Fibroblast of skin of back (primary cell): ENCODE results near the gene FAM3B.
A peak's percentile ranks its signal among the peaks of the same experiment; 100 is the strongest.

Experiments
- DNase-seq: peaks from one replicate; pipeline ENCODE4 v3.0.0-alpha.2; 2013

FAM3B gene

DNA sequence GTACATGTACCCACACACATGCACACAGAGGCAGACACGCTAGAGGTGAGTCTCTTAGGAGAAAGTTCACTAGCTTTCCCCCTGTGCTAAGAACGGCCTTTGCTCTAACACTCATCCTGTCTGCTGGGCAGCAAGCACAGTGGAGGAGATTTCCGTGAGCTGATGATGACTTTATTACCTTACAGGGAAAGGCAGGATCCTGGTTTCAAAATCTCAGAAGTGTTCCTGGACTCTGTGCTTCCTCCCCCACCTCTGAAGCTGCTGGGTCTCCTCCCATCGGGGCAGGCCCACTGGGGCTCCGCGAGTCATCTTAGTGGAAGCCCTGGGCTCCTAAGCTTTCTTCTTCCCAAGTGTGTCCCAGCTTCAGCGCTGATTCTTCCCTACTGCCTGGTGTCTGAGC lies 2.7 kb downstream of the FAM3B start:
- DNase-seq = no peak

- DNase-seq = no peak
Measured at GRCh38 chr21:41321211-41321907, 4.8 kb downstream of the FAM3B start.

DNA sequence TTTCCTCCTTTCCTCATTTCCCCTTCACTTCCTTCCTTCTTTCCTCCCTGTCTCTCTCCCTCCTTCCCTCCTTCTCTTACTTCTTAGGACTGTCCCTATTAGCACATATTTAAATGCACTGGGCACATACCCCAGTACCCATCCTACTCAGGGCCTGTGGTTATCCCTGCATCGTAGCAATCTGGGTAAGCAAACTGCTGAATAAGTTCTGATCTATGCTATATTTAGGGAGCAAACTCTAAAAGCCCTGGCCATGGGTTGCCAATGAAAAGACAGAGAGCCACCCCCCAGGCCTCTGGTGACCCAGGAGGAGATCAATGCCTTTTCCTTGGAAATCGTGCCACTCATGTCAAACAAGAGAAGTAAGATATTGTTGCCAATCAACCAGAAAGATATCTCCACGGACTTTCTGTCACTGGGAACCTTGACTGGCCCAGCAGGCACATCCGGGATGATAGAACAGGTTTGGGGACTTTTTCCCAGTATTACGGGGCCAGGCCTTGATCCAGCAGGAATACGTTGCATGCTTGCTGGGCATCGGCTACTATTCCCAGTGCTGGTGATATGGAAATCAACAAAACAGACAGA lies 5.4 kb downstream of the FAM3B start:
- DNase-seq = no peak

- DNase-seq = no peak
Measured at GRCh38 chr21:41322496-41323382, 6.1 kb downstream of the FAM3B start.

GRCh38 chr21:41325138-41325912 lies 8.7 kb downstream of the FAM3B start:
- no peak for DNase-seq

DNA sequence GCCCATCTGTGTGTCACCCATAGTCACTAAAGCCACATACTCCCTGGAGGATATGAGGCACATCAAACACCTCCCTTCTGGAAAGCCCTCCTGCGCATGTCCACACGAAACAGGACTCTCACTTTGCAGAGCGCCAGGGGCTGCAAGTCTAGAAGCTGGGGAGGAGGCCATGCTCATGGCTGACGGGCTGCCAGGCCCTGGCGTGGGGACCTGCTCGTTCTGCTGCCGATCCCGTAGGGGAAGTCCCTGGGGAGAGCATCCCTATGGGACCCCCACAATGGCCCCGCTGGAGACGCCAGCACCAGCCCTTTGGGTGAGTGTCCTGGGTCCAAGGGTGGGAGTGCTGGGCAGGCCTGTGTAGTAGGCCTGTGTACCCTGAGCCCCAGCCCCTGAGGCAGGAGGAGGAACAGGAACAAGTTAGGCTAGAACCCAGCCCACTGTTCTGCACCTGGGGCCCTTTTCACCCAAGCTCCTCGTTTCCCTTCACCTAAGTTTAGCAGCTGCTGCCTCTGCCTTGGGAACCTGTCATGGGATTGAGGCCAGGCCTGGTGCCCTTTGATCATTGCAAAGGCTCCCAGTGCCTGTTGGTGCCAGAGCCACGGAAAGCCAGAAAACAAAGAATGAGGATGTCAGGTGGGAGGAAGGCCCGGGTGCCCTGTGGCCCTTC lies 9.9 kb downstream of the FAM3B start:
- no peak for DNase-seq

DNA sequence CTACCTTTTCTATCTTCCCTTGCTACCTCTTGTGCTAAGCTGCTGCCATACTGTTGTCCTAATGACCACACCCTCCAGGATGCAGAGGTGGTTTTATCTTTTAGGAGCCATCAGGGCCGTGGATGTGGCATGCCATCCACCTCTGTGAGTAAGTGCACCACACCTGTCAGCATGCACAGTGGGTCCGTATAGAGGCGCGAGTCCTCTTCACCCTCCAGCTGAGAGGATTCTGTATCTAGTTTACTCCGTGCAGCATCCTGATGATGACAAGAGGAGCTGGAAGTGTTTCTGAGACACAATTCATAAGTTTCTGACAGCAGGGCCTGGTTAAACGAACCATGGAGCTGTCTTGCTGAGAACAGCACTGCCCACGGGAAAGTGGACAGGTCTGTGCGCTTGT lies 11.2 kb downstream of the FAM3B start:
- DNase-seq = no peak

- DNase-seq = peak; percentile 2
Measured at GRCh38 chr21:41328660-41329607, 12.3 kb downstream of the FAM3B start.

DNA sequence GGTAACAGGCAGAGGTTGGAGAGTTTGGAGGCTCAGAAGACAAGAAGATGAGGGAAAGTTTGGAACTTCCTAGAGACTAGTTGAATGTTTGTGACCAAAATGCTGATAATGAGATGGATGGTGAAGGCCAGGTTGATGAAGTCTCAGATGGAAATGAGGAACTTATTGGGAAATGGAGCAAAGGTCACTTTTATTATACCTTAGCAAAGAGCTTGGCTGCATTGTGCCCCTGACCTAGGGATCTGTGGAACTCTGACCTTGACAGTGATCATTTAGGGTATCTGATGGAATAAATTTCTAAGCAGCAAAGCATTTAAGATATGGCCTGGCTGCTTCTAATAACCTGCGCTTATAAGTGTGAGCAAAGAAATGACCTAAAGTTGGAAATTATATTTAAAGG lies 17.2 kb downstream of the FAM3B start:
- DNase-seq = no peak

DNA sequence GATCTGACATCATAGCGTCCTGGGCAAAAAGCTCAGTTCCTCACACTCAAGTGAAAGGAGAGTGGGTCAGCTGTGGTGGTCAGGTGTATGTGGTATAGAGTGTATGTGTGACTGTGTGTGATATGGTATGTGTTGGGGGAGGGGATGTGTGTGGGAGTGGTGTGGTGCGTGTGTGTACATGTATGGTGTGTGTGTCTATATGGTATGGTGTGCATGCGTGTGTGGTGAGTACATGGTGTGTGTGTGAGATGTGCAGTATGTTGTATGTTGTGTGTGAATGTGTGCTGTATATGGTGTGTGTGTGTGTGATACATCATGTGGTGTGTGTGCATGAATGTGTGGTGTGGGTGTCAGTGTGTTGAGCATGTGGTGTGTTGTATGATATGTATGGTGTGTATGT lies 20.9 kb downstream of the FAM3B start:
- no peak for DNase-seq

DNA sequence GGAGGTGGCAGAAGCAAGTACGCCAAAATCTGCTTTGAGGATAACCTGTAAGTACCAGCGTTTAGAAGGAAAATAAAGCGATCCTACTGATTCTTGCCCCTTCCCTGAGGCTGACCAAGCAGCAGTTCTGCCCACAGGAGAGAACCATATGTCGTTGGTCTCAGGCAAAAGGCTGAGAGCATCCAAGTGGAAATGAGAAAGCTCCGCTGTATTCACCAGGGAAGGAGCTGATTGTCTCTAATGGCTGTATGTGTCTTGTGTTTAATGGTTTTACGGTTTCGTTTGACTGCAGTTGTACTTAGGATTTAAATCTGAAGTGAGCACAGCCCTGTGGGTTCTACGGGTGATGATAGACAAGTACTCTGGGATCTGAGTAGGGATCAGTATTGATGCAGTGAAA lies 21.9 kb downstream of the FAM3B start:
- no peak for DNase-seq

- DNase-seq = no peak
Measured at GRCh38 chr21:41342035-41342434, 25.4 kb downstream of the FAM3B start.

GRCh38 chr21:41344146-41344545 lies 27.5 kb downstream of the FAM3B start:
- DNase-seq = no peak

GRCh38 chr21:41345356-41345755 lies 28.8 kb downstream of the FAM3B start:
- no peak for DNase-seq

- DNase-seq = no peak
Measured at GRCh38 chr21:41345934-41346685, 29.5 kb downstream of the FAM3B start.

DNA sequence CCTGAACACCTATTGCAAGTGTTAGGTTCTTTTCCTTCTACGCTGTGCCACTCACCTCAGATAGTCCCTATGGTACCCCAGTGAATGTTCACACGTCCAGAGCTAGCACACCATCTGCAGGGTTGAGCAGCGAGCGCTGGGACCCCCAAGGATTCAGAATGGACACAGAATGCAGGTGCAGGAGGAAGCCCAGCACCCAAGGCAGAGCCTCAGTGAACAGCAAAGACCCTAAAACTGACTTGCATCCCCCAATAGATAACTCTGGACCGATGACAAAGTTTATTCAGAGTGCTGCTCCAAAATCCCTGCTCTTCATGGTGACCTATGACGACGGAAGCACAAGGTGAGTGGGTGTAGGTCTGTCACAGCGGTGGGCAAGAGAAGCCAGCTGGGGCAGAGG lies 30.2 kb downstream of the FAM3B start:
- no peak for DNase-seq

GRCh38 chr21:41348434-41348833 lies 31.8 kb downstream of the FAM3B start:
- DNase-seq = no peak

DNA sequence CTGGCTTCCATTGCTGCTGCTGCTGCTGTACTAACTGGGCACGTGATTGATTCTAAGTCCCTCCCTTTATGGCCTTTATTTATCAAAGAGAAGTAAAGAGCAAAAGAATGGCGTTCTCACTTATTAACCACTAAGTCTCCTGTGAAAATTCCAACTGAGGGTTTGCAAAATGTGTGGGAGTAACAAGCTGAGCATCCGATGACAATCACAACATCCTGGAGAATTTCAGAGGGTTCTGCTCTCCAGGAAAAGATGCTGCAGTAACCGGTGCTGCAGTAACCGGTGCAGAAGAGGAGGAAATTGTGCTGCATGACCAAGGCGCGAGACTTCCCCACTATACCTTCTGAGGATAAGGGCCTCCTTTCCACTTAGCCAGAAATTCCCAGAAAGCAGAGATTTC lies 32.5 kb downstream of the FAM3B start:
- no peak for DNase-seq

DNA sequence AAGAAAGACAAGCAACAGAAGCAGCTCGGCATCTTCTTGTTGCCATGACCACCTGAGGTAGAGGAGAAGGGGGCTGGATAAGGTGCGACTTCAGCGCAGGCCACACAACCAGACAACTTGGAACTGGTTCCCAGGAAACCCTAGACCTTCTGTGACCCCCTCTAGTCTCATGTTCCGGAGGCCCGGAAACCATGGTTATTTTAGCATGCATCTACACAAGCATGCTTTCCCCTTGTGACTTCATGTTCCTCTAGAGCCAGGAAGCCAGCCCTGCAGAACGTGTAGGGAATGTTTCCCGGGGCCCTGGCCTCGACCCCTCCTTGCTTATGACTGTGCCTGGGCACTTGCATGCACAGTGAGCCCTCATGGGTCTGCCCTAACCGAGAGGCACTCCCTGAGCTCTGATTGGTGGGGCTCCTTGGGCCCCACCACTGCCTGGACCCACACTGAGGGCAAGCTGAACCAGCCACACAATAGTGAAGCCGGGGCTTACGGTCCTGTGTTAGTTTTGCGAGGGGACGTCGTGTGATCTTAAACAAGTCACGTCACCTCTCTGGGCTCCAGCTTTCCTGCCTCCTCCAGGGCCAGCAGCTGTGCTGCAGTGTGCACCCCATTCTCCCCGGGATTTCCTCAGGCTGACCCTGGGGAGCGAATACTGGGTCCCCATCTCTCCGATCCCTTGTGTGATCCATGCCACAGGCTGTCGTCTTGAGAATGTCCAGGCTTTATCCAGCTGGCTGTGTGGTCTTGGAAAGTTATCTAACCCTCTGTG lies 33.2 kb downstream of the FAM3B start:
- no peak for DNase-seq
